NCI-H2081 treated with DMSO at 0.1 percent for 48 hours (cell line): Measurements from ENCODE around the gene HAPLN2.

Source experiments
- DNase-seq: peaks from one replicate; lab custom pipeline; 2025; lab: John Stamatoyannopoulos, UW

Gene HAPLN2

DNA sequence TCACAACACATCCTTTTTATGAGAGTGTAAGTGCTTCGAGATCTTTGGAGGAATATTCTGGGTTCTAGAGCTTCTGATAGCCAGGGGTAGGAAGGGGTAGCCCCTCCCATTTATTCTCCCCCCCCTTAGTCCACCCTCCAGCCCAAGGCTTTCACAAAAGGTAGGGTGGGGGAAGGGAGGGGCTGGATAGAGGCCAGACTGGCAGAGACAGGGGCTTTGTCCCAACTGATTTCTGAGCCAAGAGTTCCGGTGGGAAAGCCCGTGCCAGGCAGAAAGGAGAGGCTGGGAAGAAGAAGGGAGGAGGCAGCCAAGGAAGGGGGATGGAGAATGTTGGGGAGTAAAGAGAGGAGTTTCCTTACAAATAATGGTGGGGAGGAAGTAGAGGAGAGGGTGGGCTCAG lies 25.8 kb downstream of the HAPLN2 start:
- DNase-seq, result no peak

DNA sequence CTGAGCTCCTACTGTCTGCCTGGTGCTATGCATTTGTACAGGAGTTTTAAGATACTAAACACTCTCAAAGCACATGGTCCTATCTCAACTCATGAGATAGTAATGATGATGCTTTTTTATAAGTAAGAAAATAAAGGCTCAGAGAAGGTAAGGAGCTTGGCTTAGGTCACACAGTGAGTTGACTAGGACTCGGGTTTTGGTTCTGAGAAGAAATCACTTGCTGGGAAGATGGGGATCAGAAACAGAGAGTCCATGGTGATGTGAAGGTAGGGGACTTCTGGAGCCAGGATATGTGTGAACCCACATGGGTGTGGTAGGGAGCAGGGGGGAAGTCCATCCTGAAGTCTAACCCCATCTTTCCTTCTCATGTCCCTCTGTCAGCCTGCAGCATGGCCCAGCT lies 26.5 kb downstream of the HAPLN2 start:
- no peak for DNase-seq

DNA sequence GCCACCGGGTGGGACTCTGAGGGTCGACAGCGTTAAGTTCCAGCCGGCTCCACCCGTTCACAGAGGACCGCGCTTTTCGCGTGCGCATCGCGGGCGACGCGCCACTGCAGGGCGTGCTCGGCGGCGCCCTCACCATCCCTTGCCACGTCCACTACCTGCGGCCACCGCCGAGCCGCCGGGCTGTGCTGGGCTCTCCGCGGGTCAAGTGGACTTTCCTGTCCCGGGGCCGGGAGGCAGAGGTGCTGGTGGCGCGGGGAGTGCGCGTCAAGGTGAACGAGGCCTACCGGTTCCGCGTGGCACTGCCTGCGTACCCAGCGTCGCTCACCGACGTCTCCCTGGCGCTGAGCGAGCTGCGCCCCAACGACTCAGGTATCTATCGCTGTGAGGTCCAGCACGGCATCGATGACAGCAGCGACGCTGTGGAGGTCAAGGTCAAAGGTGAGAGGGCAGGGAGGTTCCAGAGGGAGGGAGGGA lies 27.6 kb downstream of the HAPLN2 start:
- no peak for DNase-seq

DNA sequence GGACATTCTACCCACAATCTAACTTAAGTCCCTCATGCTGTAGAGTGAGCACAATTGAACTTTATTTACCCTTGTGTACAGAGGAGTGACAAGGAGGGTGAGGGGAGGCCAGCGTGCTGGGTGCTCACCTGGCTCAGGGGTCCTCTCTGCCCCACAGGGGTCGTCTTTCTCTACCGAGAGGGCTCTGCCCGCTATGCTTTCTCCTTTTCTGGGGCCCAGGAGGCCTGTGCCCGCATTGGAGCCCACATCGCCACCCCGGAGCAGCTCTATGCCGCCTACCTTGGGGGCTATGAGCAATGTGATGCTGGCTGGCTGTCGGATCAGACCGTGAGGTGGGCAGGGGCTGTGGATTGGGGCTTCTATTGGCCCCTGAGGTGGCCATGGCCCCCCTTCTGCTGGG lies 28.1 kb downstream of the HAPLN2 start:
- no peak for DNase-seq

DNA sequence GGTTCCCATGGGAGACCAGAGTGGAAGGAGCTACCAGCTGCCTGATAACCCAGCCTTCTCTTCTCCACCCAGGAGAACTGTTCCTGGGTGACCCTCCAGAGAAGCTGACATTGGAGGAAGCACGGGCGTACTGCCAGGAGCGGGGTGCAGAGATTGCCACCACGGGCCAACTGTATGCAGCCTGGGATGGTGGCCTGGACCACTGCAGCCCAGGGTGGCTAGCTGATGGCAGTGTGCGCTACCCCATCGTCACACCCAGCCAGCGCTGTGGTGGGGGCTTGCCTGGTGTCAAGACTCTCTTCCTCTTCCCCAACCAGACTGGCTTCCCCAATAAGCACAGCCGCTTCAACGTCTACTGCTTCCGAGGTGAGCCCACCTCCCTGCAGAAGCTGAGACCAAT lies 29.3 kb downstream of the HAPLN2 start:
- DNase-seq, result no peak

DNA sequence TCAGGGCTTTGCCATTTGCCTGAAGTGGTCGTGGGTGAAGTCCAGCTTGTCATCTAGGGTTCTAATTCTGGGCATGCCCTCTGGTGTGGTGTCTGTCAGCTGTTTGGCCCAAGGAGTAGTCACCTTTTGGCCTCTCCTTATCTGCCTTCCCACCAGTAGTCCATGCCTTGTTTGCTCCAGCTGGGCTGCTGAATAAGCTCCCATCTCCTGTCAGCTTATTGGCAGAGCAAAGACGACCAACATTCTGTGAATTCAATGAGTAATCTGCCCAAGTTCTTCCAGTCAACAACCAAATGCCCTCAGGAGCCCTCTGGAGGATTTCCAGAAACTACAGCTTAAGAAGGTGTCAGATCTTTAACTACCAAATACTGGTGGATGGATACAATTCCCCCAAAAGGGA lies 29.7 kb downstream of the HAPLN2 start:
- DNase-seq, result no peak

DNA sequence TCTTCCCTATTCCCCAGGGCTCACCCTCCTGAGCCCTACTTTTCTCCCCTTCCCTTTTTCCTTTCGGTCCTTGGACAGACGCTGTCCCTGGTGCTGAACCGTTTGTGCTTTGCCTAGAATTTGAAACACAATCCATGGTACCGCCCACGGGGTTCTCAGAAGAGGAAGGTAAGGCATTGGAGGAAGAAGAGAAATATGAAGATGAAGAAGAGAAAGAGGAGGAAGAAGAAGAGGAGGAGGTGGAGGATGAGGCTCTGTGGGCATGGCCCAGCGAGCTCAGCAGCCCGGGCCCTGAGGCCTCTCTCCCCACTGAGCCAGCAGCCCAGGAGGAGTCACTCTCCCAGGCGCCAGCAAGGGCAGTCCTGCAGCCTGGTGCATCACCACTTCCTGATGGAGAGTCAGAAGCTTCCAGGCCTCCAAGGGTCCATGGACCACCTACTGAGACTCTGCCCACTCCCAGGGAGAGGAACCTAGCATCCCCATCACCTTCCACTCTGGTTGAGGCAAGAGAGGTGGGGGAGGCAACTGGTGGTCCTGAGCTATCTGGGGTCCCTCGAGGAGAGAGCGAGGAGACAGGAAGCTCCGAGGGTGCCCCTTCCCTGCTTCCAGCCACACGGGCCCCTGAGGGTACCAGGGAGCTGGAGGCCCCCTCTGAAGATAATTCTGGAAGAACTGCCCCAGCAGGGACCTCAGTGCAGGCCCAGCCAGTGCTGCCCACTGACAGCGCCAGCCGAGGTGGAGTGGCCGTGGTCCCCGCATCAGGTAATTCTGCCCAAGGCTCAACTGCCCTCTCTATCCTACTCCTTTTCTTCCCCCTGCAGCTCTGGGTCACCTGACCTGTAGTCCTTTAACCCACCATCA lies 33.1 kb downstream of the HAPLN2 start:
- no peak for DNase-seq

DNA sequence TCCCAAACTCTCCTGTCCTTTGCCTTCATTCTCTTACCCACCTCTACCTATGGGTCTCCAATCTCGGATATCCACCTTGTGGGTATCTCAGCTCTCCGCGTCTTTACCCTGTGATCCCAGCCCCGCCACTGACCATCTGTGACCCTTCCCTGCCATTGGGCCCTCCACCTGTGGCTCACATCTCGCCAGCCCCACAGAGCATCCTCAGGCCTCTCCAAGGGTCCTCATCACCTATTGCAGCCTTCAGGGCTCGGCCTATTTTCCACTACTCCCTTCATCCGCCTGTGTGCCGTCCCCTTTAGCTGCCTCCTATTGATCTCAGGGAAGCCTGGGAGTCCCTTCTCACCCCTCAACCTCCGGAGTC lies 33.8 kb downstream of the HAPLN2 start:
- no peak for DNase-seq

DNA sequence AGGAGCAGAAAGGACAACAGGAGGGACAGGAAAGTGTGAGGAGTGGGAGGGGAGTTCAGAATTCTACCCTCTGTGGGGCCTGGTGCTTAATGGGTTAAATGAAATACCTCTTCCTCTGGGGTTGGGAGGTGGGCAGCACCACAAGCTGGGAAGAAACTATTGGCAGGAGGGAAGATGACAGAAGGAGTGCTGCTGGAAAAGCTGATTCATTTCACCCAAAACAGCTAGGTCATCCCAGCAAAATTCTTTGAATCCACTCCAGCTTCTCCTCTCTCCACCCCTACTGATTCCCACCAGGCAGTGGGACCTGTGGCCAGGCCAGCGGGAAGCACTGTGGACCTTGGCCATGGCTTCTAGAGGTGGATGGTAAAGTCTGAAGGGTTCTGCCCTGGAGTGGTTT lies 35.5 kb downstream of the HAPLN2 start:
- no peak for DNase-seq

DNA sequence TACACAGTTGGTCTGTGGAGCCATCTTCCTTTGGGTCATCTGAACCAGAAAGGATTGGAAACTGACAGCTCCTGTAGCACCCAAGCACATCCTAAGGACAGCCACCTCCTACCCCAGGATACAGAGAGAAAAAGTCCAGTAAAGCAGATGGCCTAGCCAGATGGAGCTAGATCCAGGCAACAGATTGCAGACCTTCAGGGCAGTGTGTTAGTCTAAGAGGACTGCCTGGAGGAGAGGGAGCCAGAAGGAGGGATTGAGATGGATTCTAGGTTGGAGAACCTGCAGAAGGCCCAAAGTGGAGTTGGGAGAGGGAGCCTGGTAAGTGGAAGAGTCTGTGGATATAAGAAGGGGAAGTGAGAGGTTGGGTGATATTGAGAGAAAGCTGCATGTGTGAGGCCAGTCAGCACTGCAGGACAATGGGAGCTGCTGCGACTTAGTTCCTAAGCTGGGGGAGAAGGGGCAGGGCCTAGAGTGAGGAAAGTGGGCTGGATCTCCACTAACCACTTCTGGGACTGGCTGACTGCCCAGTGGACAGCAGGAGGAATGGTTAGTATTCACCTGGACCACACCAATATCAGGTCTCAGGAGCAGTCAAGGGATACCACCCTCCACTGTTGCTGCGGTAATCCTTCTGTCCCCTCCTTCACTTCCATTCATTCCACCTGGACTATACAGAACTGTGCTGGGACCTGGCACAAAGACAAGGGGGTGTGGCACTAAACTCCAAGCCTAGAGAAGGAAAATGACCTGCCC lies 36.1 kb downstream of the HAPLN2 start:
- DNase-seq, result no peak

DNA sequence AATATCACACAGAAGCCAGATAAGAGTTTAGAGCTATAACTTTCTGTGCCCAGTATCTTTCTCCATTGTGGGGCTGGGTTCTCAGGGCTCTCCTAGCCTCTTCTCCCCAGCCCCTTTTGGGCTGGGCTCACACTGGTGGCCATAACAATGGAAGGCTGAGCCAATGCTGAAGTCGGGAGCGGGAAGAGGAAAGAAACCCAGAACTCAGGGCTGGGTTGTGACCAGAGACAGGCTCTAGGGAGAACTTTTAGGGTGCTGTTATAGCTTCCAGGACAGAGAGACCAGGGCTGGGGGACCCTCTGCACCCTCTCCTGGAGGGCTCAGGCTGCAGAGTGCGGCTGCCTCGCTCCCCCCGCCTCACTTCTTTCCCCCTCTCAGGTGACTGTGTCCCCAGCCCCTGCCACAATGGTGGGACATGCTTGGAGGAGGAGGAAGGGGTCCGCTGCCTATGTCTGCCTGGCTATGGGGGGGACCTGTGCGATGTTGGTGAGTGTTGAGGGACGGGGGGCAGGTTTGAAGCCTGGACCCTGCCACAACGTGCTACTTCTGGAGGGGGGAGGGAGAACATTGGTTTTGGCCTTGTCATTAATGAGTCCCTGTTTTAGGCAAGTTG lies 36.8 kb downstream of the HAPLN2 start:
- no peak for DNase-seq

DNA sequence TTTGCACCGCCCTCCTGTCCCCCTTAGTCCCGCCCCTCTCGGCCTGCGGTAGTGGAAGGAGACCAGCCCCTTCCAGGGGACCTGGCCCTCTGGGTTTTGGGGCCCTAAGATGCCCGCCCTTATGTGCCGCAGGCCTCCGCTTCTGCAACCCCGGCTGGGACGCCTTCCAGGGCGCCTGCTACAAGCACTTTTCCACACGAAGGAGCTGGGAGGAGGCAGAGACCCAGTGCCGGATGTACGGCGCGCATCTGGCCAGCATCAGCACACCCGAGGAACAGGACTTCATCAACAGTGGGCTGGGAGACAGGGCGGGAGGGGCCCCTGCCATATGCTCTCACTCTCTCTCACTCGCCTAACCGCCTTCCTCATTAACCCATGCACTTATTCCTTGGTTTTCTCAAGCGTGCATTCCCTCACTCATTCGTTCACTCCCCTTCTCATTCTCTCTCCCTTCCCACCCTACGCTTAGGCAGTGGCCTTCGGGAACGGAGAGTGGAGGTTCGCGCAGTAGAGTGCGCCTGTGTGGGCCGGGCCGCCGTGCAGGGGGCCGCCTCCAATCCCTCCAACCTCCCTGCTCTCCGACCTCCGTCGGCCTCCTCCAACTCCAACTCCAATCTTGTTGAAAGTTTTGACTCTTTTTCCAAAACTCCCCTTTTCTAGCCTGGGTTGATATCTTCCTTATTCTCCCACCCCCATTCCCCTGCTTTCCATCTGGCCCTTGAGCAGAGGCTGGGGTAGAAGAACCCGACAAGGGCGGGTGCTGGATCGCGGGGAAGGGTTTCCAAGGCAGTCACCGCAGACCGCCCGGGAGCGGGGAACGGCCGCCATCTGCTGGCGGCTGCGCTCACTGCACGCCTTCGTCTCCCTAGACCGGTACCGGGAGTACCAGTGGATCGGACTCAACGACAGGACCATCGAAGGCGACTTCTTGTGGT lies 37.9 kb downstream of the HAPLN2 start:
- DNase-seq, result no peak

DNA sequence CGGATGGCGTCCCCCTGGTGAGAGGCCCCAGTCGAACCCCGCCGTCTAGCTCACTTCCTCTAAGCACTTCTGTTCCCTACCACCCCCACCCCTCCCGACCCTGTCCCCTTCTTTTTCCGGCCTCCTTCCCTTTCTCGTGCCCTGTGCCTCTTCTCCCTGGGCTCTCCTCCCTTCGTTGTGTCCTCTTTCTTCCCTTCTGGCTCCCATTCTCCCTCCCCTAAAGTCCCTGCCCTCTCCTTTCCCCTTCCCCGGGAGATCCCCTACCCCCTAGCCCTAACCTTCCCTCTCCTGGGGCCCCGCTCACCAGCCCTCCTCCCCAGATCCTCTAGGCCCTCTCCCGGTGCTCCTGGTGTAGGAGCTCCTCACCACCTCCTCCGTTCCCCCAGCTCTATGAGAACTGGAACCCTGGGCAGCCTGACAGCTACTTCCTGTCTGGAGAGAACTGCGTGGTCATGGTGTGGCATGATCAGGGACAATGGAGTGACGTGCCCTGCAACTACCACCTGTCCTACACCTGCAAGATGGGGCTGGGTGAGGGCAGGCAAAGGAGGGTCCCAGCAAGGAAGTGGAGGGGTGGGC lies 38.6 kb downstream of the HAPLN2 start:
- no peak for DNase-seq

DNA sequence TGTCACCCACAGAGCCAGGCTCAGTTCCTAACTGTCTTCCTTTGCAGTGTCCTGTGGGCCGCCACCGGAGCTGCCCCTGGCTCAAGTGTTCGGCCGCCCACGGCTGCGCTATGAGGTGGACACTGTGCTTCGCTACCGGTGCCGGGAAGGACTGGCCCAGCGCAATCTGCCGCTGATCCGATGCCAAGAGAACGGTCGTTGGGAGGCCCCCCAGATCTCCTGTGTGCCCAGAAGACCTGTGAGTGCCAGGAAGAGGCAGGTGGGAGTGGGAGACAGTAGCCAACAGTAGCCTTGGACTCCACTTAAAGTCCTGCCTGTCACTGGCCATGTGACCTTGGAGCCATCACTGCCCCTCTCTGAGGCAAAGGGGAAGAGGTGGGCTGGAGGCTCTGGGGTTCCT lies 39.3 kb downstream of the HAPLN2 start:
- no peak for DNase-seq

DNA sequence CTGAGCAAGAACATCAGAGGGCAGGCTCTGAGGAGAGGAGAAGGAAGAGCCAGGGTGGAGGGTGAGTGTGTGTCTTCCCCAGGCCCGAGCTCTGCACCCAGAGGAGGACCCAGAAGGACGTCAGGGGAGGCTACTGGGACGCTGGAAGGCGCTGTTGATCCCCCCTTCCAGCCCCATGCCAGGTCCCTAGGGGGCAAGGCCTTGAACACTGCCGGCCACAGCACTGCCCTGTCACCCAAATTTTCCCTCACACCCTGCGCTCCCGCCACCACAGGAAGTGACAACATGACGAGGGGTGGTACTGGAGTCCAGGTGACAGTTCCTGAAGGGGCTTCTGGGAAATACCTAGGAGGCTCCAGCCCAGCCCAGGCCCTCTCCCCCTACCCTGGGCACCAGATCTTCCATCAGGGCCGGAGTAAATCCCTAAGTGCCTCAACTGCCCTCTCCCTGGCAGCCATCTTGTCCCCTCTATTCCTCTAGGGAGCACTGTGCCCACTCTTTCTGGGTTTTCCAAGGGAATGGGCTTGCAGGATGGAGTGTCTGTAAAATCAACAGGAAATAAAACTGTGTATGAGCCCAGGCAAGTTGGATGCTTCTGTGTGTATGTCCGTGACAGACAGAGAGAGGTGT lies 39.8 kb downstream of the HAPLN2 start:
- DNase-seq, result no peak

DNA sequence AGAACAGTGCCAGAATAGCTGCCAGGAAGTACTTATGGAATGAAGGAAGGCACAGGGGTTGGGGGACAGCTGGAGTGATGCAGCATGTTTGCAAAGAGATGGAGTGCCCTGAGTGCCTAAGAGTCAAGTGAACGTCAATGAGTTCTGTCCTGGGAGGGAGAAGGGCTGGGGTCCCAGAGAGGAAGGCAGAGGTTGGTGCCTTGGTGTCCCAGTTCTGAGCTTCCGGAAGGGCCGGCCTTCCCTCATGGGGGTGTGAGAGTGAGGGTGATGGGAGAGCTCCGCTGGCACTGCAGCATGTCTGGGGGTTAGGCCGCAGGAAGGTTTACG lies 40.4 kb downstream of the HAPLN2 start:
- DNase-seq, result no peak

DNA sequence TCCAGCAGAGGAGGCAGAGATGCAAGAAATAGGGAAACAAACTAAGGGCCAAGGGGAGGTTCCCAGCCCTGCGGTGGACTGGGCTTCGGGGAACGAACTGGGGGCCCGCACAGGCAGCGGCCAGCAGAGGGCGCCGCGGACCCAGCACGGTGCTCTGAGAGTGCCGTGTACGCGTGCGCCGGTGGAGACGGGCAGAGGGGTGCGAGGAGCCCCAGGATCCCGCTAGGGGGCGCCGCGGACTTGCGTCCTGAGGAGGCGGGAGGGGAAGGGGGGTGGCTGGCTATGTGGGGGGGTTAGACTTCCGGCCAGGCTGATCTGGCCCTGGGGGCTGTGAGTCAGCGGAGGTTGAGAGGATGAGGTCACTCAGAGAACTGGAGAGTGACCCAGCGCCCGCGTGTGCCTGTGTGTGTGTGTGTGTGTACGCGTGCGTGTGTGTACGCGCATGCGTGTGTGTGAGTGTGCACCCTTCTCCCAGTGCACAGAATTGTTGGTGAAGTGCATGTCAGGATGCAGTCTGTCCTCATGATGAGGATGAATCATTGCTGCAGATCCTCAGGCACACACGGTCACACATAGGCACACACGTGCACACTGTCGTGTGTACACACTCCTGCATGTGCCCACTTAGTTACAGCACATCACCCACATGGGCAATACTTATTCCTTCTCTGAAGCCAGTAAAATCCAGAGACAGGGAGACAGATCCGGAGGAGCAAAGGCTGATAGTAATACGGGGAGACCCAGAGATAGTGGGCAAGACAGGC lies 41.0 kb downstream of the HAPLN2 start:
- DNase-seq, result peak; percentile 78

DNA sequence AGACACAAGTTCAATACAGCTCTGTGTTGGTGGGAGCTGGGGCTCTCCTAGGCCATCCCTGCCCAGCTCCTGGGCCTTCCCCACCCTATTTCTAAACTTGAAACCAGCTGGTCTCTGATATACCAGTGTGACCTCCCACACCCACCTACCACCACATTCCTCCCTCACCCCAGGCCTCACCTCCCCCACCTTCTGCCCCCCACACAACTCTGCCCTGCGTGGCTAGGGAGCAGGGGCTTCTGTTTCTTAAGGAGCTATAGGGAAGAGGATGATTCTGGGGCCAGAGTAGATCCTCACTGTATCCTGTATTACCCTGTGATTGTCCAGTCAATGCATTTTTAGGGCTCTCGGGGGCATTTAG lies 41.5 kb downstream of the HAPLN2 start:
- no peak for DNase-seq

DNA sequence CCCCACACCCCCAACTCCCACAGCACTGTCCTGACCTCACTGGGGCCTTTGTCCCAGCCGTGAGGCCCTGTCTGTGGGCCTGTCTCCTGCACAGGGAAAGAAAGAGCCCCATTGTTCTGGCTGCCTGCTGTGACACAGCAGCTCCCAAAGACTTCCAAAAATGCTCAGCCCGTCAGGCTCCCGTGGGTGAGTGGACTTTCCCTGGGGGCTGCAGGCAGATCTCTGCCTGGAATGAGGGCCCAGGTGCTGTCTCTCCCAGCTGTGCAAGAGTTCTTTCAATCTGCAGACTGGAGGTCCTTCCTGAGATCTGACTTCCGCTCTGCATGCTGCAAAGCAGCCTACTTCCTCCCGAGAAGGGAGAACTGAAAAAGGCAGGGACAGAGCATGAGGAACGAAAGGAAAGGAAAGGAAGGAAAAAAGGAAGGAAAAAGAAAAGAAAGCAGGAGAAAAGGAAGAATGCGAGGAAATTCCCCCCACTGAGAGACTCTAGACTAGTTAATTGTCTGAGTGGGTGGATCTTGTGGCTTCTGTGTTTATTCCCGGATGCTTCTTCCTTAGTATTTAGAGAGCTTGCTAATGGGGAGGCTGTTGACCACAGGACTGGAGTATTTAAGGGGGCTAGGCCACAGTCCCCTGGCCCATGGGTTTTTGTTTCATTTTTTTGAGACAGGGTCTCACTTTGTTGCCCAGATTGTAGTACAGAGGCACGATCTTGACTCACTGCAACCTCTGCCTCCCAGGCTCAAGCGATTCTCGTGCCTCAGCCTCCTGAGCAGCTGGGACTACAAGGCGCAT lies 43.0 kb downstream of the HAPLN2 start:
- DNase-seq, result no peak

DNA sequence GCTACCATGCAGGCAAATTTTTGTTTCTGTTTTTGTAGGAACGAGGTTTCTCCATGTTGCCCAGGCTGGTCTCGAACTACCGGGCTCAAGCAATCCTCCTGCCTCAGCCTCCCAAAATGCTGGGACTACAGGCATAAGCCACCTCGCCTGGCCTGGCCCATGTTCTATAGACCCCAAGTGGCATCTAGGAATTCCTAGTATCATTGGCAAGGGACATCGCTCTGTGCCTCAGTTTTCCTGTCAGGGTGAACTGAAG lies 43.5 kb downstream of the HAPLN2 start:
- DNase-seq, result no peak
